WI38 (cell line): ENCODE data around the gene S1PR1.

Experiments
- H3K4me3 ChIP-seq: 2 replicates; pipeline ENCODE4 v1.5.1; 2011; ENCODE audit warnings: low read depth, mild to moderate bottlenecking, control low read depth, low read length
- TF ChIP-seq, protein P1 (sequence below): IDR thresholded peaks from 2 replicates; pipeline ENCODE4 v1.5.1; 2012; ENCODE audit warnings: low read depth, mild to moderate bottlenecking, control low read depth, low read length

The S1PR1 gene

DNA sequence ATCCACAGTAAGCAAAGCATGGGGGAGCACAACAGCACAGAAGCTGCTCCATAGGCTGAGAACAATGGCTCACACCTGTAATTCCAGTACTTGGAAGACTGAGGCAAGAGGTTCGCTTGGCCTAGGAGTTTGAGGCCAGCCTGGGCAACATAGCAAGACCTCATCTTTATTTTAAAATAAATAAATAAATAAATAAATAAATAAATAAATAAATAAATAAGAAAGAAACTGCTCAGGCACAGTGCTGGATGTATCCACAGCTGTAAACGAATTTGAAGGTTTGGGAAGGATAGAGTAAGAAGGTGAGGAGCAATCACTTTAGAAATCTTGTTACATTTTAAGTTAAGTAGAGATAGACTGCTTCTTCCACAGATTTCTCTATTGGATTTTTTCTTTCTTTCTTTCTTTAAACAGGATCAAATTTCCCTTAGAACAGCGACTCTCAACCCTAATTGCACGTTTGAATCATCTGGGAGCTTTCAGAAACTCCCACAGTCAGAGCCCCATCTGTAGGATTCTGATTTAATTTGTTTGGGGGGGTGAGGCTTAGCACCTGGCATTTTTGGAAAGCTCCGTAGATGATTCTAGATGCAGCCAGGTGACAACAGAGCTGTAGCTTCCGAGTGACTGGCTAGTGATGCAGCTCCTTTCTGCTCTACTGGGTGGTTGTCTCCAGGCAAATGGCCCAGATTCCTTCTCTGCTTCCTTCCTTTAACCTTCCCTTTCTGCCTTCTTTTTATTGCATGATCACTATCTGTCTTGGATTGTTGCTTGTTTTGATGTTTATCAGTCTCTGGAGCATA lies 53.5 kb downstream of the S1PR1 start:
- H3K4me3 ChIP-seq, result no peak overlapping the region
- TF ChIP-seq, protein P1, sequence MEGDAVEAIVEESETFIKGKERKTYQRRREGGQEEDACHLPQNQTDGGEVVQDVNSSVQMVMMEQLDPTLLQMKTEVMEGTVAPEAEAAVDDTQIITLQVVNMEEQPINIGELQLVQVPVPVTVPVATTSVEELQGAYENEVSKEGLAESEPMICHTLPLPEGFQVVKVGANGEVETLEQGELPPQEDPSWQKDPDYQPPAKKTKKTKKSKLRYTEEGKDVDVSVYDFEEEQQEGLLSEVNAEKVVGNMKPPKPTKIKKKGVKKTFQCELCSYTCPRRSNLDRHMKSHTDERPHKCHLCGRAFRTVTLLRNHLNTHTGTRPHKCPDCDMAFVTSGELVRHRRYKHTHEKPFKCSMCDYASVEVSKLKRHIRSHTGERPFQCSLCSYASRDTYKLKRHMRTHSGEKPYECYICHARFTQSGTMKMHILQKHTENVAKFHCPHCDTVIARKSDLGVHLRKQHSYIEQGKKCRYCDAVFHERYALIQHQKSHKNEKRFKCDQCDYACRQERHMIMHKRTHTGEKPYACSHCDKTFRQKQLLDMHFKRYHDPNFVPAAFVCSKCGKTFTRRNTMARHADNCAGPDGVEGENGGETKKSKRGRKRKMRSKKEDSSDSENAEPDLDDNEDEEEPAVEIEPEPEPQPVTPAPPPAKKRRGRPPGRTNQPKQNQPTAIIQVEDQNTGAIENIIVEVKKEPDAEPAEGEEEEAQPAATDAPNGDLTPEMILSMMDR, result no peak
